ENCODE data around the gene PSMA7. TPM values are rescaled to one million over a fixed set of nuclear protein-coding genes. Genes with fewer than 3 reads are reported as not detected.

PSMA7 gene
- total and polyA plus RNA-seq, 4 donors = 136 to 259 (median 206) TPM

GRCh38 chr20:62174870-62175624 lies 31.9 kb upstream of the PSMA7 start:
- Histone ChIP-seq H3K9me3 (ENCODE audit: control insufficient read depth, low read length) (no peaks in the 10 kb centered on the region), H3K36me3 (ENCODE audit: control insufficient read depth in 1 of 2, insufficient read depth in 2 of 2, low read length in 1 of 2) (no peaks in the 10 kb centered on the region), H3K4me1 (ENCODE audit: control insufficient read depth in 1 of 2, insufficient read depth in 2 of 2, low read length in 2 of 2) (no peaks in the 10 kb centered on the region), H3K4me3 (ENCODE audit: low read length in 2 of 2) (no peak overlapping the region), H3K27me3 (ENCODE audit: control insufficient read depth in 1 of 2, insufficient read depth in 2 of 2, low read length in 1 of 2) (no peaks in the 10 kb centered on the region), H3K27ac (ENCODE audit: low read depth in 1 of 2, low read length in 2 of 2) (no peak overlapping the region)
- 96% methylated on average over 26 of the region's 26 CpGs for WGBS, 2 donors
- DNase-seq (no peak), ATAC-seq (ENCODE audit: low FRiP score) (no peak)
- intact Hi-C loops (cut with DNase I) = no loop called here

- intact Hi-C loops (cut with DNase I) = no loop called here
- ATAC-seq (ENCODE audit: low FRiP score) (no peak), DNase-seq (no peak)
- no peaks in the 10 kb centered on the region for H3K9me3 ChIP-seq (ENCODE audit: control insufficient read depth, low read length)
- H3K4me1 ChIP-seq (ENCODE audit: control insufficient read depth in 1 of 2, insufficient read depth in 2 of 2, low read length in 2 of 2) = no peaks in the 10 kb centered on the region
- 95% methylated on average over 28 of the region's 28 CpGs for WGBS, 2 donors
- H3K27ac ChIP-seq (ENCODE audit: low read depth in 1 of 2, low read length in 2 of 2) = no peak overlapping the region
- H3K4me3 ChIP-seq (ENCODE audit: low read length in 2 of 2) = no peak overlapping the region
- no peaks in the 10 kb centered on the region for H3K36me3 ChIP-seq (ENCODE audit: control insufficient read depth in 1 of 2, insufficient read depth in 2 of 2, low read length in 1 of 2)
- H3K27me3 ChIP-seq (ENCODE audit: control insufficient read depth in 1 of 2, insufficient read depth in 2 of 2, low read length in 1 of 2) = no peaks in the 10 kb centered on the region
Observed at GRCh38 chr20:62174021-62174804, 31.0 kb upstream of the PSMA7 start.

DNA sequence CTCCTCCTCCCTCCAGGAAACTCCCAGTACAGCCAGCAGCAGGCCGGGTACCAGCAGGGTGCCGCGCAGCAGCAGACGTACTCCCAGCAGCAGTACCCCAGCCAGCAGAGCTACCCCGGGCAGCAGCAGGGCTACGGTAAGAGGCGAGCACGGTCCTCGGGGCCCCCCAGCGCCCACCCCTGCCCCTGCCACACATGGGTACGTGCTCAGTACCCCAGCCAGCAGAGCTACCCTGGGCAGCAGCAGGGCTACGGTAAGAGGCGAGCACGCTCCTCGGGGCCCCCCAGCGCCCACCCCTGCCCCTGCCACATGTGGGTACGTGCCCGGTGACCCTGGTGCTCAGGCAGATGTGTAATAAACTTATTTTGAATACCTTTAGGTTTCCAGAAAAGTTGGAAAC lies 29.5 kb upstream of the PSMA7 start:
- WGBS, 2 donors = 95 to 96% methylated on average over 18 of the region's 18 CpGs
- intact Hi-C loops (cut with DNase I) = no loop called here
- Histone ChIP-seq H3K36me3 (ENCODE audit: control insufficient read depth in 1 of 2, insufficient read depth in 2 of 2, low read length in 1 of 2) (peaks cover 0 to 4% of the 10 kb centered on the region in 2 donors), H3K27ac (ENCODE audit: low read depth in 1 of 2, low read length in 2 of 2) (no peak overlapping the region), H3K4me1 (ENCODE audit: control insufficient read depth in 1 of 2, insufficient read depth in 2 of 2, low read length in 2 of 2) (no peaks in the 10 kb centered on the region), H3K4me3 (ENCODE audit: low read length in 2 of 2) (no peak overlapping the region), H3K27me3 (ENCODE audit: control insufficient read depth in 1 of 2, insufficient read depth in 2 of 2, low read length in 1 of 2) (no peaks in the 10 kb centered on the region), H3K9me3 (ENCODE audit: control insufficient read depth, low read length) (no peaks in the 10 kb centered on the region)
- ATAC-seq (ENCODE audit: low FRiP score) (no peak), DNase-seq (no peak)

DNA sequence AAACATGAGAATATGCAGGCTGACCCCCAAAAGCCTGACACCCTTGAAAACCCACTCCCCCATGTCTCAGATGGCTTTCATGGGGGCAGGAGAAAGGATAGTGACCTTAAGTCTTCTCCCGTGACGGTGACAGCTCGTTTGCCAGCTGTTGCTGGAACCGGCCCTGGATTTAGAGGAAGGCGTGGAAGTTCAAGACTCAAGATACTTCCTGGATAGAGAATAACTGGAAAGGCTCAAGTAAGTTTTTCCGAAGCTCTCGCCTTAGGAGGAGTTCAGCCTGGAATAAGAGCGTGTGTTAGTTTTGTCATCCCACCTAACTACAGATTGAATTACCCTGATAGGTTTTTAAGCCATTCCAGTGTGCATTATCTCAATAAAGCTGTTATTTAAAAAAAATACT lies 28.1 kb upstream of the PSMA7 start:
- no peak for ATAC-seq (ENCODE audit: low FRiP score)
- H3K4me3 ChIP-seq (ENCODE audit: low read length in 2 of 2) = no peak overlapping the region
- H3K9me3 ChIP-seq (ENCODE audit: control insufficient read depth, low read length) = no peaks in the 10 kb centered on the region
- H3K4me1 ChIP-seq (ENCODE audit: control insufficient read depth in 1 of 2, insufficient read depth in 2 of 2, low read length in 2 of 2) = no peaks in the 10 kb centered on the region
- intact Hi-C loops (cut with DNase I) = no loop called here
- H3K36me3 ChIP-seq (ENCODE audit: control insufficient read depth in 1 of 2, insufficient read depth in 2 of 2, low read length in 1 of 2) = peaks cover 0 to 4% of the 10 kb centered on the region in 2 donors
- no peak for DNase-seq
- H3K27ac ChIP-seq (ENCODE audit: low read depth in 1 of 2, low read length in 2 of 2) = no peak overlapping the region
- WGBS, 2 donors = 89 to 92% methylated on average over 8 of the region's 8 CpGs
- H3K27me3 ChIP-seq (ENCODE audit: control insufficient read depth in 1 of 2, insufficient read depth in 2 of 2, low read length in 1 of 2) = no peaks in the 10 kb centered on the region

DNA sequence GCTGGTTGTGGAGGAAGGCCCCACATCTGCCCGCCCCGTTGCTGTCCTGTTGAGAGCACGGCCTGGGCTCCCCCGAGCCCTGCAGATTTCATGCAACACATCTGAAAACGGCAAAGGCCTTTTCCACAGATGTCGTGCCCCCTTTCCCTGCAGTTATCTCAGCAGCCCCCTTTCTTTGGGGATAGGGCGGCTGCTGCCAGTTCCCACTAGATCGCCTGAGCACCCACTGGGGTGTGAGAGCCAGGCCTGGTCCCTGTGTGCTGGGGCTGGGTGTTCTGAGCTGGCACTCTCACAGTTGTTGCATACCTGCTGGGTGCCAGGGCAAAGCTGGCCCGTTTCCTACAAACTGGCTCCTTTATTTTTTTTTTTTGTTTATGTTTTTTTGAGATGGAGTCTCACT lies 27.3 kb upstream of the PSMA7 start:
- intact Hi-C loops (cut with DNase I) = no loop called here
- H3K27ac ChIP-seq (ENCODE audit: low read depth in 1 of 2, low read length in 2 of 2) = no peak overlapping the region
- H3K36me3 ChIP-seq (ENCODE audit: control insufficient read depth in 1 of 2, insufficient read depth in 2 of 2, low read length in 1 of 2) = peaks cover 0 to 4% of the 10 kb centered on the region in 2 donors
- H3K4me3 ChIP-seq (ENCODE audit: low read length in 2 of 2) = no peak overlapping the region
- no peaks in the 10 kb centered on the region for H3K9me3 ChIP-seq (ENCODE audit: control insufficient read depth, low read length)
- H3K27me3 ChIP-seq (ENCODE audit: control insufficient read depth in 1 of 2, insufficient read depth in 2 of 2, low read length in 1 of 2) = no peaks in the 10 kb centered on the region
- ATAC-seq (ENCODE audit: low FRiP score) (no peak), DNase-seq (no peak)
- no peaks in the 10 kb centered on the region for H3K4me1 ChIP-seq (ENCODE audit: control insufficient read depth in 1 of 2, insufficient read depth in 2 of 2, low read length in 2 of 2)
- 89 to 90% methylated on average over 9 of the region's 9 CpGs for WGBS, 2 donors

GRCh38 chr20:62168890-62169435 lies 25.8 kb upstream of the PSMA7 start:
- Histone ChIP-seq H3K4me1 (ENCODE audit: control insufficient read depth in 1 of 2, insufficient read depth in 2 of 2, low read length in 2 of 2) (no peaks in the 10 kb centered on the region), H3K4me3 (ENCODE audit: low read length in 2 of 2) (no peak overlapping the region), H3K27ac (ENCODE audit: low read depth in 1 of 2, low read length in 2 of 2) (no peak overlapping the region), H3K9me3 (ENCODE audit: control insufficient read depth, low read length) (no peaks in the 10 kb centered on the region), H3K36me3 (ENCODE audit: control insufficient read depth in 1 of 2, insufficient read depth in 2 of 2, low read length in 1 of 2) (peaks cover 4 to 16% of the 10 kb centered on the region in 2 donors), H3K27me3 (ENCODE audit: control insufficient read depth in 1 of 2, insufficient read depth in 2 of 2, low read length in 1 of 2) (no peaks in the 10 kb centered on the region)
- ATAC-seq (ENCODE audit: low FRiP score) (no peak), DNase-seq (no peak)
- intact Hi-C loops (cut with DNase I) = no loop called here
- WGBS, 2 donors = 95 to 96% methylated on average over 23 of the region's 23 CpGs

DNA sequence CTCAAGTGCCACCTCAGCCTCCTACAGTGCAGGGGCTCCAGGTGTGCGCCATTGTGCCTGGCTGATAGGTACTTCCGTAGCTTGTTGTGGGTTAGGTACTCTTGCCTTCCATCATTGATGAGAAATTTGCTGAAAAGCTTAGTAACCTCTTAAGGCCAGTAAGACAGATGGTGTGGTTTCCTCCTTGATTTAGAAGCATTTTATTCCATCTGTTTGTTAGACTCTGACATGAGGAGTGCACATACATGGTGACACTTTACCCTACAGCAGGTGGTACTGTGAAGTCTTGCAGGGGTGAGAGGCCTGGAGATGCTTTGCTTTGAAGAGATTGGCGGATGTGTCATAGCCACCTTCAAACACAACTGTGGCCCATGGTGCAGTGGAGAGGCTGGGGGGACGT lies 24.9 kb upstream of the PSMA7 start:
- no peak for ATAC-seq (ENCODE audit: low FRiP score)

DNA sequence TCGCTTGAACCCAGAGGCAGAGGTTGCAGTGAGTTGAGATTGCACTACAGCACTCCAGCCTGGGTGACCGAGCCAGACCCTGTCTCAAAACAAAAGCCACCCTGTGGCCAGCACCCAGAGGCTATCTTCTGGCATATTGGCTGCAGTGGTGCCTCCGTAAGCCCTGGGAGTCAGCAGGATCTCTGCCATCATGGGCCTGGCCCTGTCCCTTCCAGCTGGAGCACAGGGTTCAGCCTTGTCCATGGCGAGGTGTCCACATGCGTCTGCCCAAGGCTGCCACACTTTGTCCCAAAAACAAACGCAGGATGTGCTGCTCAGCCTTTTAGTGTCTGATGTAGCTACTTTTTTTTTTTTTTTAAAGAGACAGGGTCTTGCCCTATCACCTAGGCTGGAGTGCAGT lies 24.3 kb upstream of the PSMA7 start:
- WGBS, 2 donors = 86 to 87% methylated on average over 6 of the region's 6 CpGs
- intact Hi-C loops (cut with DNase I) = no loop called here
- ATAC-seq (ENCODE audit: low FRiP score) = no peak

More for the DNA sequence above, 24.9 kb upstream of the PSMA7 start:
- no peak for DNase-seq
- 90 to 94% methylated on average over 4 of the region's 4 CpGs for WGBS, 2 donors
- Histone ChIP-seq H3K27ac (ENCODE audit: low read depth in 1 of 2, low read length in 2 of 2) (no peak overlapping the region), H3K9me3 (ENCODE audit: control insufficient read depth, low read length) (no peaks in the 10 kb centered on the region), H3K4me3 (ENCODE audit: low read length in 2 of 2) (no peak overlapping the region), H3K36me3 (ENCODE audit: control insufficient read depth in 1 of 2, insufficient read depth in 2 of 2, low read length in 1 of 2) (peaks cover 4 to 16% of the 10 kb centered on the region in 2 donors), H3K4me1 (ENCODE audit: control insufficient read depth in 1 of 2, insufficient read depth in 2 of 2, low read length in 2 of 2) (no peaks in the 10 kb centered on the region), H3K27me3 (ENCODE audit: control insufficient read depth in 1 of 2, insufficient read depth in 2 of 2, low read length in 1 of 2) (no peaks in the 10 kb centered on the region)
- intact Hi-C loops (cut with DNase I) = no loop called here

More for the DNA sequence above, 24.3 kb upstream of the PSMA7 start:
- no peak overlapping the region for H3K27ac ChIP-seq (ENCODE audit: low read depth in 1 of 2, low read length in 2 of 2)
- no peaks in the 10 kb centered on the region for H3K4me1 ChIP-seq (ENCODE audit: control insufficient read depth in 1 of 2, insufficient read depth in 2 of 2, low read length in 2 of 2)
- no peak overlapping the region for H3K4me3 ChIP-seq (ENCODE audit: low read length in 2 of 2)
- no peaks in the 10 kb centered on the region for H3K9me3 ChIP-seq (ENCODE audit: control insufficient read depth, low read length)
- H3K27me3 ChIP-seq (ENCODE audit: control insufficient read depth in 1 of 2, insufficient read depth in 2 of 2, low read length in 1 of 2) = no peaks in the 10 kb centered on the region
- peaks cover 4 to 16% of the 10 kb centered on the region in 2 donors for H3K36me3 ChIP-seq (ENCODE audit: control insufficient read depth in 1 of 2, insufficient read depth in 2 of 2, low read length in 1 of 2)
- no peak for DNase-seq
